ENCODE measurements around the gene CELF4.

CELF4 gene

DNA sequence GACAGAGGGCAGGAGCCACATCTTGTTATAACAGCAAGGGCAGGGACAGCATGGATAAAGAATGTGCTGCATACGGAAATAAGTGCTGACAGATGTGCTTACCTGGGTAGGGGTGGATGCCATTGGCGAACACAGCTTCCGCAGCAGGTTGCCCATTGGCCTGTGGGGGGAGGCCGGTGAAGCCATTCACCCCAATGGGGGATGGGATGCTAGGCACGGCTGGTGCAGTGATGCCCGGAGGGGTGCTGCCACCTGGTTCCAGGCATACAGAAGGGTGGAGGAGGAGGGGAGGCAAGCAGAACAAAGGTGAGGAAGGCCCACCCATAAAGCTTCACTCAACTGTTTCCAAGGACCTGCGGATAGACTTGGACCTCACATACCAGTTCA is 294.9 kb downstream of the CELF4 start:
- no peak for DNase-seq

DNA sequence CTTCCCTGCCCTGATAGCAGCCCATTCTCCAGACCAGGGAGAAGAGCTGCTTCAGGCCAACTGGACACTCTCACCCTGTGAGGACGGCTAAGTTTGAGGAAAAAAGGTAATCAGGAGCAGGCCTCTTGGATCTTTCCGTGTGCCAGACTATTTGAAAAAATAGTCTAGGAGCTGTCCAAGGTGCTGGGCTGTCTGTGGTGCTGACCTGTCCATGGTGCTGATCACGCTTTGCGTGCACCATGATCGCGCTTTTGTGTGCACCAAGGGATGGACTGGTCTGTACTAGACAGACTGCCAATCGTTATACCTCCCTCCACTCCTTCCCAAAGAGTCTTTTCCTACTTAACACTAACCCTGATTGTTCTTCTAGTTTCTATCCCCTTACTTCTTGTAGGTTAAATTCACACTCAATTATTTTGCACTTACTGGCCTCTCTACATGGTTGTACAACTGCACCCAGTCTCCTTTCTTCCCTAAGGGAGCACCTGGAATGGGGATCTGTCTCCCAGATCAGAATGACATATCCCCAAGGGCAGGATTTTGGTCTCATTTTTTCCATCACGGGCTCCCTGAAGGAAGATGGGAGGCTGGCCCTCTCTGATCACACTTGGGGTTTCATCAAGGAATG is 295.4 kb downstream of the CELF4 start:
- DNase-seq, result peak in 1 of 2 donors; percentile 12

- DNase-seq, result no peak
Measured at GRCh38 chr18:37266290-37266689, 299.3 kb downstream of the CELF4 start.

DNA sequence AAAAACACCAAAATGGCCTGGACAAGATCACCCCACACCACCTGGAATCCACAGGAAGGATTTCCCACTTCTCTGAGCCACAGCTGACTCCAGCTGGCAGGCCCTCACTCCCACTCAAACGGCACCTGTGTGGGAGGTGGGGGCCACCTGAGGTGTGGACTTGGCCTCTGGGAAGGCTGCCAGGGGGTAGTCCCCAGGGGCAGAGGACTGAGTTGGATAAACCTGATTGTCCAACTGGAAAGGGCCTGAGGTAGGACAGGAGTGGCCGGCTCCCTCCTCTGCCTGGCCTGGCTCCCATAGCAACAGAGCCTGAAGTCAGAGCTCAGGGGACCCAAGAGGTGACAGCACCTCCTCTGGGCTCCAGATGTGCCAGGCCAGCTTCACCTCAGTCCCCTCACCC is 300.2 kb downstream of the CELF4 start:
- no peak for DNase-seq

DNA sequence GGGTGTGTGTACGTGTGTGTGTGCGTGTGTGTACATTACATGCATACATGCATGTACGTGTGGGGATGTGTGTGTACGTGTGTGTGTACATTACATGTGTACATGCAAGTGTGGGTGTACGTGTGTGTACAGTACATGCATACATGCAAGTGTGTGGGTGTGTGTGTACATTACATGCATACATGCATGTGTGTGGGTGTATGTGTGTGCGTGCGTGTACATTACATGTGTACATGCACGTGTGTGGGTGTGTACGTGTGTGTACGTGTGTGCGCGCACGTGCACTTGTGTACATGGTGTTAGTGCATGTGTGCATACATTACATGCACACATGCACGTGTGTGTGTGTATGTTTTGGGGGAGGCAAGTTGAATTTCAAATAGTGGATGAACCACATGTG is 300.6 kb downstream of the CELF4 start:
- no peak for DNase-seq

- no peak for DNase-seq
Measured at GRCh38 chr18:37261988-37262387, 303.6 kb downstream of the CELF4 start.

DNA sequence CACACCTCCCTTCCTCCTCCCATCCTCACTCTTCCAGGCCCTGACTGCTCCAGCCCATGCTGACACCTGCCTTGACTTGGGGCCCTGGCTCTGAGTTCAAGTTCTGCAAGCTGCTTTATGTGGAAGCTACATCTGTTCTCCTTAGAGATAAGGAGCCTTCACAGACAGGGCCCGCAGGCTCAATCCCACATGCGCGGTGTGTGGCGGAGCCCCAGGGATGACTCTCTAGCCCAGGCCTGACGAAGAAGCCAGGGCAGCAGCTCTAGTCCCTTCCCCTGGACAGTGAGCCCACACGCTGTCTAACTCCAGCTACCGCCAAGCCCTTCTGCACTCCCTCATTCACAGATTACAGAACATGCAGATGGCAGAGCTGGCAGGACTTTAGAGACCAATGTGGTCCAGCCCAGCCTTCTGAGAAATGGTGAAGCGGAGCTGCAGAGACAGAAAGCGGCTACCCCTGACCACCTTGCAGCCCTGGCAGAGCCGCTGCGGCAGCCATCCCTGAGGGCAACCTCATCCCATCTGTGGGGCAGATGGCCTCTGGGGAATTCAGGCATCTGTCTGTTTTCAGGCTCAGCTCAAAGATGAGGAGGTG is 304.3 kb downstream of the CELF4 start:
- no peak for DNase-seq

DNA sequence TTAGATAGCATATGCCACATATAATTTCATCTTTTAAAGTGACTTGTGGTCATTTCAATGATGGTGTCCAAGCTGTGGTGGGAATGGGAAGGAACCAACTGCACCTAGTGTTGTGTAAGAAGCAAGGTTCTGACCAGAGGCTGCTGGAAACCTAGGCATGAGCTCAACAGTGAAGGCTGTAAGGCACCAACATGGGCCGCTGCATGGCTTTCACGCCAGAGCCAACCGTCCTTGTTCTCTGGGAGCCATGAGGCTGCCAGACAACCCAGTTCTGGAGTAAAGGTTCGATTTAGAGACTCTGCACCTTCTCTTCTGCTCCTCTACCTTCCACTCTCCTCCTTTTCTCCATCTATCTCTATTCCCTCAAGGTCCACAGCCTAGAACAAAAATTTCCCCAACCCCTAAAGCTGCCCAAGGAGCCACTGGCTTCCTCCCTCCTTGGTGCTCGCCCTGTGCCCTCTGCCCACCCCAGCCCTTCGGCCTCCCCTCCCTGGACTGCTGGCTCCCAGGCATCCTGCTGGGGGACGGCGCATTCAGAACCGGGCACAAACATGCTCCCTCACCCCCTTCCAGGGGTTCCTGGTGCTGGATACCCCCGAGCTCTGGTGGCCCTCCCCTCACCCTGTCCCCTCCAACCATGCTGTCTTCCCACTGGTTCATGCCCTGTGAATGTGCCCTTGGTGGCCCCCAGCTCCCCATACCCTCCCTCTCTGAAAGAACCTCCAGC is 305.1 kb downstream of the CELF4 start:
- DNase-seq, result no peak

DNA sequence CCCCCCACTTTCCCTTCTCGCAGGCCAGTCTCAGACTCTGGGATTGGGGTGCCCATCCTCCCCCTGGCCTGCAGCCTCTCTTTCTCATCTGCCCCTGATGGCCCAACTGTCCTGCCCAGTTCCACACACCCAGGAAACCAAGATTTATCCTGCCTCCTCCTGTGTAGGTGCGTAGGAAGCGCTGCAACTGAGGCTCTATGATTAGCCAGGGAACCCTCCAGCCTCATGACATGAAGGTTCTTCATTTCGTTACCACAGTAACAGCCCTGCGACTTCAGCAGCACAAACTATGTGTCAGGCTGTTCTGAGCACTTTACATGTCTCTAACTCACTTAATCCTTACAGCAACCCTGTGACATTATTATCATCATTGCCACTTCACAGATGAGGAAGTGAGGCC is 305.9 kb downstream of the CELF4 start:
- no peak for DNase-seq

DNA sequence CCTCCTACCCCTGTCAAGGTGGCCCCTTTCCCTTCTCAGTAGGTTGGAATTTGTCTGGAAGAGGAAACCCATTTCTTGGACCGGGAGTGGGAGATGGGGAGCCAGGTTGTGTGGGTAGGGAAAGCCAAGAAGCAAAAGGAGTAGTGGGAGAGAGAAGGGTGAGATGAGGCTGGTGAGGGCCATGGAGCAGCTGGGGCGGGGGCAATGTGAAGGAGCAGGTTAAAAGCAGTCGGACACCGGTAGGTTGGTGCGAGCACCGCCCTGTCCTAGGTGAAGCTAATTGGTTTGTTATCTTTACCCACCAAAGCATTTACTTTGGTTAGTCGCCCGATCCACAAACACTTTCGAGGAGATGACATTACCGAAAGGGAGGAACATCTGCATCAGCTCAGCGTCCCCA is 306.8 kb downstream of the CELF4 start:
- DNase-seq, result no peak

DNA sequence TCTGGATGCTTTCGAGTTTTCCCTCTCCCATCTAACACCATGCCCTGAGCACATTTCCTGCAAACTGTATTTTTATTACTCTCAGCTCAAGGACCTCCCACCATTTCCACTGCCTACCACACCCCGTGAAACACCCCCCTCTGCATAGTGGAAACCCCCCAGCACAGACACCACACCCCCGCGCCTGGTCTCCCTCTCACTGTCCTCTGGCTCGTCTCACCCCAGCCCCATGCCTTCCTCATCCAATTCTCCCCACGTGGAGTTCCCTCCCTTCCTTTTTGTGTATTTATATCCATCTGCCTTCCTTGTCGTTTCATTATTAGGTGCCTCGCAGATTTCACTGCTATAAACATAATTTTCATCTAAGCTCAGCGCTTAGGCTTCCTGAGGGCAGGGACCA is 307.5 kb downstream of the CELF4 start:
- no peak for DNase-seq

DNA sequence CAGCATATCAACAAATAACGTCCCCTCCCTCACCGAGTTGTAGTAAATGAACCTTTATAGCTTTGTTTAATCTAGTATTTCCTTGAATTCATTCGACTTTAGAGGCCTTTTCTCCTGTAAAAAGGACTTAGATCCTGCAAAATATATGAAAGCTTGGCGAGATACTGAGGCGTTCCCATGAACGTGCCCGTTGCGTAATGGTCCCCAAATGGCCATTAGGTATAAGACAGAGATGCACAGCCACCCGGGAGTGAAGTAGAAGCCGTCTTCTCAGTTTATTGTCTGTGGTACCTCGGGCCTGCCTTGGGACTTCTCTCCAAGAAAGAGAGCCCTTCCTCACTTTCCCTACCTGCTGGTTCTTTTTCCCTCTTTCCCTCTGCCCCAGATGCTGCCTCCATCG is 310.6 kb downstream of the CELF4 start:
- no peak for DNase-seq

DNA sequence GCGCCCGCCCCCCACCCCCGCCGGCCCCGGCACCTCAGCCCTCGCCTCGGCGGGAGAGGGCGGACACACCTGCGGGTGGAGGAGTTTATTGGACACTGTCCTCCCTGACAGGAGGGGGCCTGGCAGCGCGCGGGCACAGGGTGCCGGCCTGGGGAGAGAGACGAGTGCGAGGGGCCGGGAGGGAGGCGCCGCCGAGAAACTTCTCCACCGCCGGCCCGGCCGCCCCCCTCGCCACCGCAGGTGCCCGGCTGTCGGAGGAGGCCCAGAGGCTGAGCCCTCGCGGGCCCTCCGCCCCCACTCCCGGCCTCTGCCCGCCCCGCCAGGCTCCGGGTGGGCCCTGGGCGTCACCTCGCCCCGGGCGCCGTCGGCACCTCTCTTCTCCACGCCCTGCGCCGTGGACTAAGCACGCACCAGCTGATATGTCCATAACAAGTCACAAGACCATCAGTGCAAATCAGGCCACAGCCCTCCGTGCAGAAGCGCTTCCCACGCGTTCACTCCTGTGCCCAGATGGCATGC is 311.3 kb downstream of the CELF4 start:
- DNase-seq, result no peak

- DNase-seq, result no peak
Measured at GRCh38 chr18:37253394-37254235, 312.0 kb downstream of the CELF4 start.

DNA sequence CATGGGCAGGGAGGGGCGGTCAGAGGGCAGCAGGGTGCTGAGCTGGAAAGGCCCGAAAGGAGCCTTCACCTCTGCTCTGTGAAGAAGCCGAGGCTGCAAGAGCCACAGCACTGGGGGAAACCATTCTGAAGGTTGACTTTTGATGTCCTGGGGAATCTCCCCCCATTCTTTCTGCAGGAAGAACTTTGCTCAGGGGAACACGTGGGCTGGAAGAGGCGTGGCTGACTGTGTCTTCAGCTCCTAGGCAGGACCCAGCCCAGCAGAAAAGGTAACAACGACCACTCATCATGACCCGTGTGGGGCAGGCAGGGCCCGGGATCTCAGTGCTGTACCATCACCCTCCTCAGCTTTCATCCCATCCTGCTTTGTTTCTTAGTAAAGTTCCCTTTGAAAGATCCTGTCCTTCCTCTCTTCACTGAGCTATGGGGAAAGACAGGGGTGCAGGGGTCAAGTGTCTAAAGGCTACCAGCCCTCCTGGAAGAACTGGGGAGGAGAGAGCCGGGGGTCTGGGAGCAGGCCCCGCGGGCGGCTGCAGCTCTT is 312.7 kb downstream of the CELF4 start:
- no peak for DNase-seq

- DNase-seq, result no peak
Measured at GRCh38 chr18:37252342-37252741, 313.3 kb downstream of the CELF4 start.

GRCh38 chr18:37251679-37252078 is 313.9 kb downstream of the CELF4 start:
- no peak for DNase-seq

- DNase-seq, result no peak
Measured at GRCh38 chr18:37249895-37250618, 315.5 kb downstream of the CELF4 start.

DNA sequence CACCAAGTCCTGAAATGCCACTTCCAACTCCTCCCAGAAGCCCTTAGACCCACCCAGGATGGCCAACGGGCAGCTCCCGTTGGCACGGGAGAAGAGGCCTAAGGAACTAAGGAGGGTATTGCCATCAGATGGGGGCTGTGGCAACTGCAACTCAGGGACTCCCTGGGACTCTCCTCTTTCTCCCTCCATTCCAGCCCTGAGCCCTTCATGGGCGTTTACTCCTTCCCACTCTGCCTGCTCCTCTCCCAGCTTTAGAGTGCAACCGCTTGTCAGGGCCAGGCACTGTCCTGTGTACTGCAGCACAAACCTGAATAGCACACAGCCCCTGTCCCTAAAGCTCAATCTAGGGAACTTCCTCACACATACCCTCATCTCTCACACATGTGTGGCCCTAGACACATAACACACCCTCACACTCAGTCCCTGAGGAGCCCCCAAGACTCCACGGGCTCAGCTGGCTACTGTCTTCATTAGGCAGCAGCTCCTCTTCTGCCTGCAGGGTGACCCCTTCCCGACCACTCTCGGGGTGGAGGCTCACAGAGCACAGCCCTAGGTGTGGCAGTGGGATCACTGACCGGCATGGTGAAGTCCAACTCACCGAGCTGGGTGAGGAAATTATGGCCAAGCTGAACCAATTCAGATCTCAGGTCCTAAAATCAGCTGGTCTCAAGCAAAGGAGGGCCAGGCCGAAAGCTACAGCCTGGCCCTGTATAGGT is 316.3 kb downstream of the CELF4 start:
- no peak for DNase-seq

DNA sequence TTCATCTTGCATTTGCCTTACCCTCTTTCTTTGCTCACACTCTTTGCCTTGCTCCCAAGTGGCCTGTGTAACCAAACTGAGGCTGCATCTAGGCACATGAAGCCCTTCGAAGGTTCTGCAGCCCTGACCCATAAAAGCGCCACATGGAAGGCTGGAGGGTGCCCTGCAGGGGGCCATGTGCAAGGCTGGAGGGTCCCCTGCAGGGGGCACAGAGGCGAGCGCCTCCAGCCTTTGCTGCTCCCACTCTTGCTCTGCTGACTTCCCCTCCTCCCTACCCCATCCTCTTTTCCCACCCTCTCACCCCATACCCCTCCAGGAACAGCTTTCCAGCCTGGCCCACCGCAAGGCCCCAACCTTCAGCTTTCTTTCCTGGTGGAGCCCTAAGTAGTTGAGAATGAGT is 317.3 kb downstream of the CELF4 start:
- DNase-seq, result no peak

GRCh38 chr18:37247497-37248161 is 318.0 kb downstream of the CELF4 start:
- no peak for DNase-seq

Measured in CD4-positive, alpha-beta T cell treated with Interferon alpha-2 for 1 hour (primary cell).